ENCODE results near the gene PIWIL1.

- TF ChIP-seq CTCF (IDR thresholded peaks at IDR 0.05) (no peak), POLR2A (IDR thresholded peaks at IDR 0.05) (no peak), POLR2AphosphoS5 (IDR thresholded peaks at IDR 0.05) (no peak), EP300 (IDR thresholded peaks at IDR 0.05) (no peak)
These were observed 21.4 kb upstream of the PIWIL1 start for GRCh38 chr12:130316251-130316650.

All from gastroesophageal sphincter (tissue), 3 donors.